ENCODE results near the gene CYB561. TPM values are rescaled to one million over a fixed set of nuclear protein-coding genes. Genes with fewer than 3 reads are reported as not detected.

Gene CYB561
- total and polyA plus RNA-seq, 9 of the 15 experiments (the other 6 are each of a cell fraction or from before 2014, with no cell fraction given), result 4.0 to 30.8 (median 17.4) TPM

GRCh38 chr17:63476854-63477479 is 30.9 kb upstream of the CYB561 start, which contains the start of gene ACE (continued):
- TF ChIP-seq ATF3 (IDR thresholded peaks at IDR 0.05), result no peak
- TF ChIP-seq ATF3 (CRISPR knock-in tag; conservative IDR thresholded peaks at IDR 0.05), result no peak
- TF ChIP-seq YY1 (IDR thresholded peaks at IDR 0.05; ENCODE audit: borderline replicate concordance in 1 of 3, control insufficient read depth in 1 of 3, extremely low read depth in 1 of 3, insufficient read depth in 3 of 3, insufficient read length in 1 of 3, insufficient replicate concordance in 2 of 3, low read depth in 1 of 3, low read length in 2 of 3), result peak in 1 of 3 experiments; percentile 47
- peak; percentile 18 for TF ChIP-seq KDM5B (IDR thresholded peaks at IDR 0.05; ENCODE audit: insufficient replicate concordance, low read depth, low read length)
- TF ChIP-seq ZBTB7A (IDR thresholded peaks at IDR 0.05; ENCODE audit: borderline replicate concordance, control insufficient read depth, low read depth, low read length), result 0 out of 2 replicates have a peak, but pooled peaks have one; percentile 16
- no peak for TF ChIP-seq GTF2E2 (tag; IDR thresholded peaks at IDR 0.05)
- no peak for TF ChIP-seq ILK (tag; IDR thresholded peaks at IDR 0.05; ENCODE audit: borderline replicate concordance, low read depth)
- TF ChIP-seq, protein P1, sequence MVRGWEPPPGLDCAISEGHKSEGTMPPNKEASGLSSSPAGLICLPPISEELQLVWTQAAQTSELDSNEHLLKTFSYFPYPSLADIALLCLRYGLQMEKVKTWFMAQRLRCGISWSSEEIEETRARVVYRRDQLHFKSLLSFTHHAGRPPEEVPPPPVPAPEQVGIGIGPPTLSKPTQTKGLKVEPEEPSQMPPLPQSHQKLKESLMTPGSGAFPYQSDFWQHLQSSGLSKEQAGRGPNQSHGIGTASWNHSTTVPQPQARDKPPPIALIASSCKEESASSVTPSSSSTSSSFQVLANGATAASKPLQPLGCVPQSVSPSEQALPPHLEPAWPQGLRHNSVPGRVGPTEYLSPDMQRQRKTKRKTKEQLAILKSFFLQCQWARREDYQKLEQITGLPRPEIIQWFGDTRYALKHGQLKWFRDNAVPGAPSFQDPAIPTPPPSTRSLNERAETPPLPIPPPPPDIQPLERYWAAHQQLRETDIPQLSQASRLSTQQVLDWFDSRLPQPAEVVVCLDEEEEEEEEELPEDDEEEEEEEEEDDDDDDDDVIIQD (CRISPR knock-in tag; IDR thresholded peaks at IDR 0.05), result no peak
- no peak for TF ChIP-seq MLX (CRISPR knock-in tag; conservative IDR thresholded peaks at IDR 0.05)
- TF ChIP-seq PCBP2 (IDR thresholded peaks at IDR 0.05; ENCODE audit: low read depth, low read length, poor library complexity, severe bottlenecking), result no peak
- no peak for TF ChIP-seq ZKSCAN3 (CRISPR knock-in tag; IDR thresholded peaks at IDR 0.05)
- no peak for TF ChIP-seq SAFB2 (IDR thresholded peaks at IDR 0.05; ENCODE audit: borderline replicate concordance, low read depth, low read length, severe bottlenecking)
- no peak for TF ChIP-seq NR2F6 (CRISPR knock-in tag; IDR thresholded peaks at IDR 0.05)
- TF ChIP-seq ZFP30 (CRISPR knock-in tag; IDR thresholded peaks at IDR 0.05; ENCODE audit: borderline replicate concordance), result no peak
- TF ChIP-seq, protein P2, sequence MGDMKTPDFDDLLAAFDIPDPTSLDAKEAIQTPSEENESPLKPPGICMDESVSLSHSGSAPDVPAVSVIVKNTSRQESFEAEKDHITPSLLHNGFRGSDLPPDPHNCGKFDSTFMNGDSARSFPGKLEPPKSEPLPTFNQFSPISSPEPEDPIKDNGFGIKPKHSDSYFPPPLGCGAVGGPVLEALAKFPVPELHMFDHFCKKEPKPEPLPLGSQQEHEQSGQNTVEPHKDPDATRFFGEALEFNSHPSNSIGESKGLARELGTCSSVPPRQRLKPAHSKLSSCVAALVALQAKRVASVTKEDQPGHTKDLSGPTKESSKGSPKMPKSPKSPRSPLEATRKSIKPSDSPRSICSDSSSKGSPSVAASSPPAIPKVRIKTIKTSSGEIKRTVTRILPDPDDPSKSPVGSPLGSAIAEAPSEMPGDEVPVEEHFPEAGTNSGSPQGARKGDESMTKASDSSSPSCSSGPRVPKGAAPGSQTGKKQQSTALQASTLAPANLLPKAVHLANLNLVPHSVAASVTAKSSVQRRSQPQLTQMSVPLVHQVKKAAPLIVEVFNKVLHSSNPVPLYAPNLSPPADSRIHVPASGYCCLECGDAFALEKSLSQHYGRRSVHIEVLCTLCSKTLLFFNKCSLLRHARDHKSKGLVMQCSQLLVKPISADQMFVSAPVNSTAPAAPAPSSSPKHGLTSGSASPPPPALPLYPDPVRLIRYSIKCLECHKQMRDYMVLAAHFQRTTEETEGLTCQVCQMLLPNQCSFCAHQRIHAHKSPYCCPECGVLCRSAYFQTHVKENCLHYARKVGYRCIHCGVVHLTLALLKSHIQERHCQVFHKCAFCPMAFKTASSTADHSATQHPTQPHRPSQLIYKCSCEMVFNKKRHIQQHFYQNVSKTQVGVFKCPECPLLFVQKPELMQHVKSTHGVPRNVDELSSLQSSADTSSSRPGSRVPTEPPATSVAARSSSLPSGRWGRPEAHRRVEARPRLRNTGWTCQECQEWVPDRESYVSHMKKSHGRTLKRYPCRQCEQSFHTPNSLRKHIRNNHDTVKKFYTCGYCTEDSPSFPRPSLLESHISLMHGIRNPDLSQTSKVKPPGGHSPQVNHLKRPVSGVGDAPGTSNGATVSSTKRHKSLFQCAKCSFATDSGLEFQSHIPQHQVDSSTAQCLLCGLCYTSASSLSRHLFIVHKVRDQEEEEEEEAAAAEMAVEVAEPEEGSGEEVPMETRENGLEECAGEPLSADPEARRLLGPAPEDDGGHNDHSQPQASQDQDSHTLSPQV (IDR thresholded peaks at IDR 0.05), result 0 out of 2 replicates have a peak, but pooled peaks have one; percentile 46
- no peak for TF ChIP-seq ZNF384 (IDR thresholded peaks at IDR 0.05; ENCODE audit: low read depth, low read length)
